GM12873 (cell line): Measurements from ENCODE around the gene TRAF3IP3.

Source experiments
- CTCF ChIP-seq: IDR thresholded peaks from 2 replicates; pipeline ENCODE4 v1.5.1; 2012; ENCODE audit warnings: low read depth, mild to moderate bottlenecking, moderate library complexity, low read length, control low read depth; ENCODE audit not compliant: insufficient read depth; ENCODE audit errors: missing control alignments

TRAF3IP3 gene

GRCh38 chr1:209831615-209832014 lies 75.8 kb downstream of the TRAF3IP3 start:
- no peak for TF ChIP-seq CTCF
